GM19463 (cell line): ENCODE results near the gene FEV.

Experiments used
- ATAC-seq: cut with Tn5 transposase; IDR thresholded peaks from one replicate; pipeline ENCODE4 v1.9.1; 2021; ENCODE audit warnings: mild to moderate bottlenecking, moderate library complexity; ENCODE audit not compliant: unreplicated experiment

Gene FEV

DNA sequence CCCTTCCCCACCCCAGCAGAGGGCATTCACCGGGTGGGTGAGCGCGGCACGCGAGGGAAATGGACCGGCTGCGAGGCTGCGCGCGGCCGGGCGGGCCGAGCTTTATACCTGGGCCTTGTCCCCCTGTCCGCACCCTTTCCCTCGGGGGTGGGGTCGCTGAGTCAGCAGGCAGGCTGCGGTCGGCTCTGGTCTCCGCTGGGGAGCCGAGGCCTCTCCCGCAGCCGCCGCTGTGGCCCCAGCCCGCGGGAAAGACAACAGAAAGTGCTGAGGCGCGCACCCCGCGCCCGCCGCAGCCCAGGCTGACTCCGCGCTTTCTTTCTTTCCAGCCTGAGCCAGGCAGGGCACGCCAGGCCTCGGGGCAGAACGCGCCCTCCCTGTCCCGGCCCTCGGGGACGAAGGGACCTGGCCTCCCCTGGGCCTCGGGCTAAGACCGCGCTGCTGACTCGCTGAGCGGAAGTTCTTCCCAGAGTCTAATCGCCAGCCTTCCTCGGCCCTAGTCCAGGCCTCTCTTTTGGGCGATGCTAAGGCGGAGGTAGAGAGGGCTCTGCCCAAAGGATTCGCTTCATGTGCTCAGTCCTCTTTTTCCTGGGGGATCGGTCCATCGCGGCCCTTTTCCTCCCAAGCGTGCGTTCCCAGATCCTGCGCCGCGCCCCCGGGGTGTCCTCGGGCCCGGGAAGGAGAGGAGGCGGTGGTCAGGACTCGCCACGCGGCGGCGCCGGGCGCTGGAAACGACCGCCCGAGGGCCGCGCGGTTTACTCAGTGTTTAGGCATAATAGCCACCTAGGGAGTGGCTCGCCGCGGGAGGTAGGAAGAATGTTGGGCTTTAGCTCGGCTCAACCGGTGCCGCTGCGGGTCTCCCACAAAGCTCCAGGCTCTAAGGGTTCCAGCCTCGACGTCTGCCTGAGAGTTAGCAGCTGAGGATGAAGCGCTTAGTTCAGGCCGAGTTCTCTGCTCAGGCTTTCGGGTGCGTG, 8.6 kb upstream of the FEV start, which contains the start of gene CRYBA2:
Gene CRYBA2 (minus strand): TSS at position 78 of the 971 bp plus-strand sequence. CDS start 246 bp downstream, outside the sequence.
- no peak for ATAC-seq

DNA sequence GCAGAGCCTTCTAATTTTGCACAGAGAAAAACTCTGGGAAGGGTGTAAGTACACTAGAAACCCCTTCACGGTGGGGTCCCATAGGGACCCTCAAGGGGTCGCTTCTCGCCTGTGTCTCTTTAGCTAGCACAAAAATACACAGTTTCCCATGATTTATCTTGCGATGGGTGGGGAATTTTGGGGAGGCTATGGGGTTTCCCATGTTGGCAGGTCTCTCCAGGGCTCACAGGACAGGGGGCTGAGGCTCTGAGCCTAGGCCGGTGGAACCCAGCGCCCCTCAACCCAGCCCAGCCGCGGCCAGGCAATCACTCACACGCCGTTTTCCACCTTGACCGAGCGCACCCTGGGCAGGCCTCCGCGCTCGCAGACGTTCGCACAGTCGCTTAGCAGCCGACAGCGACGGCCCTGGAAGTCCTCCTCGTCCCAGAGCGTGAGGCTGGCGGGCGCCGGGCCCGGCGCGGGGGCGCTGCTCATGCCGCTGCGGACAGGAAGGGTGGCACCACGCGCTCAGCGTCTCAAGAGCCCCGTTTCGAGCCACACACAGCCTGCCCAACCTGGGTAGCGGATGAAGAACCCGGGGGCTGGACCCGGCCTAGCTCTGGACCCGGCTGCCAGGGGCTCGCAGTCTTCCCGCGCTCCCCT, 7.8 kb upstream of the FEV start:
- ATAC-seq, result no peak

DNA sequence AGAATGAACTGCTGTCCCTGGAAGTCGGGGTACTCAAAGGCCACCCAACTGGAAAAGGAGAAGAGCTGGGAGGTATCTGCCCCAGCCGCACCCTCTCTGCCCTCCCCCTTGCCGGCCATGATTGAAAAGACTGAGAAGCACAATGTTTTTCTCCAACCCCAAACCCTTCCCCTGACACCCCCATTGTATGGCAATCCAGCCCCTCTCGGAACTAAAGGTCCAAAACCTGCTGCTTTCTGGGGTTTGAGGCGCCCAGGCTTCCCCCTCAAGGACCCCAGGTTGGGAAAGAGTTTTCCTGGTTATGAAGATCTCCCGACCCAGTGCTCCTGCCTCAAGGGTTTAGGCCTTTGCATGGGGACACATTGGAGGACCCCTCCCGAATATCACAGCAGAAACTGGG, 7.2 kb upstream of the FEV start:
- ATAC-seq, result no peak

DNA sequence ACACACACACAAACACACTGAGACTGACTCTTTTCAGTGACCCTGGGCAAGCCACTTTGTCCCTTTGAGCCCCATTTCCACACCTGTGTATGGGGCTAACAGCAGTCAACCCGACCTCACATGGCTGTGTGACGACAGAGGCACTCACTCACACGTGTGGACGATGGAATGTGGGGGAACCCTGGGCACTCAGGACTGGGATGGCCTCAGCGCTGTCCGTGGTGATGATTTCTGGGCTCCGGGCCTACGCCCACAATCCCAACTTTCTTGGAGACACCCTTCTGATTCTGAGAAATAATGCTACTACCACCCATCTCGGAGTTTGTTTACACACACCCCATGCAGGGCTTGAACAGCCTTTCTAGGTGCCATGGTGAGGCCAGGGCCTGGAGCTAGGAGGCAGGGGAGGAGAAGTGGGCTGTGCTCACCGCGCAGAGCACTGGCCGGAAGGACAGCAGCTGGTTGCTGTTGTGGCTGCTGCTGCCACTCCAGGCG, 6.7 kb upstream of the FEV start:
- ATAC-seq, result no peak

DNA sequence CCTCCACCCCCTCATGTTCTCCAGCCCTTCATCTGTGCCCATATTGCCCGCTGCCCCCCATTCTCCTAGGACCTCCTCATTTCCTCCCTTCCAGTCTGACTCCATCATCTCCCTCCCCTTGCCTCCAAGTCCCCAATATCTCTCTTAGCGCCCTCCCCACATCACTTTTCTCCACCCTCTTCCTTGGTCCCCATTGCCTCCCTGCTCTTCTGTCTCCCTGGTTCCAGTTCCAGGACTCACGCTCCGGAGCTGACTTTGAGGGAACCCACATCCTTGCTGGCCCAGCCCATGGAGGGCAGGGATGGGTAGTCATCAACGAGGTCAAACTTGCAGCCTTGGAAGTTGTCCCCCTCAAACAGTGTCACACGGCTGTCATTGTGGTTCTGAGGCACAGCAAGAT, 5.6 kb upstream of the FEV start:
- ATAC-seq, result no peak

DNA sequence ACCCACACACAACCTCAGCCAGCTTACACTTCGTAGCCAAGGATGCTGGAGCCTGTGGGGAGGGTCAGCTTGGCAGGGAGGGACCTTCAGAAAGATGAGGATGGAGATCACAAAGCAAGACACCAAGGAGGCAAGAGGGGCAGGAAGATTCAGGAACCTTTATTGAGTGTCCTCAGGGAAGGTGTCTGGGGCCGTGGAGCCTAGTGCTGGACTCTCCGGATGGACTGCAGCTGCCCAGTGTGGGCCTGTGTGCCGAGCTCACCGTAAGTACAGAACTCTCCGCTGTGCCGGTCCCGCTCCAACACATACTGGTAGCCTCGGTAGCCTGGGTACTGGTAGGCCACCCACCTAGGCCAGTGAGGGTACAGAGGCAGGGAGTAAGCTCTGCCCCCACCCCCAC, 5.1 kb upstream of the FEV start:
- no peak for ATAC-seq

DNA sequence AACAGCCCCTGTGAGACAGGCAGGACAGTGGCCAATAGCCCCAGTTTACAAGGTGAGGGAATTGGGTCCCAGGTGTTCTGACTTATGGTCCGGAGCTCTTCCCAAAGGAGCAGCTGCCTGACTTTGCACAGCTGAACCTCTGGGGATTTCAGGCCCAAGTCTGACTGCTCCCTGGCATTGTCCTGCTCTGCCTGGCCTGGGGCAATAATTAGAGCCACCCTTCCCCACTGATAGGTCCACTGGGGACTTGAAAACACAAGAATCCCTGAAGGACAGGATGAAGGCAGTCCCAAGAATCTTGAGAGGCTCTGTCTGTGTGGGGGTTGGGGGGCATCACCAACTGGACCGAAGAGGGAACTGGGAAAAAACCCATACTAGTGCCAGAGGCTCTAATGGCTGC, 3.7 kb upstream of the FEV start:
- no peak for ATAC-seq

DNA sequence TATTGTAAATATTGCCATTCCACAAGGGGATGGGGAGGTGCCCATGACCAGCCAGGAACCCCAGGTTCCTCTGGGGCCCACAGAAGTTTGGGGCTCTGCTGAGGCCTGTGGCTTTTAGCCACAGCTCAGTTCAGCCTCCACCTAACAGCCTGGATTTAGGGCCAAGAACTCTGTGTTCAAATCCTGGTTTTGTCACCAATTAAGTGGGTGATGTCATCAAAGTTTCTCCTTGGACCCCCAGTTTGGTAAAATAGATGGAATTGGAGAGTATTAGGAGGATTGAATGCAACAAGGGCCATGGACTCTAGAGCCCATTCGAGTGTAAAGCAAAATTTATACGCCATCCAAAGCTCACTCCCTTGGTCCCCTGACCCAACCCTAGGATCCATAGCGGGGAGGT, 3.2 kb upstream of the FEV start:
- no peak for ATAC-seq

DNA sequence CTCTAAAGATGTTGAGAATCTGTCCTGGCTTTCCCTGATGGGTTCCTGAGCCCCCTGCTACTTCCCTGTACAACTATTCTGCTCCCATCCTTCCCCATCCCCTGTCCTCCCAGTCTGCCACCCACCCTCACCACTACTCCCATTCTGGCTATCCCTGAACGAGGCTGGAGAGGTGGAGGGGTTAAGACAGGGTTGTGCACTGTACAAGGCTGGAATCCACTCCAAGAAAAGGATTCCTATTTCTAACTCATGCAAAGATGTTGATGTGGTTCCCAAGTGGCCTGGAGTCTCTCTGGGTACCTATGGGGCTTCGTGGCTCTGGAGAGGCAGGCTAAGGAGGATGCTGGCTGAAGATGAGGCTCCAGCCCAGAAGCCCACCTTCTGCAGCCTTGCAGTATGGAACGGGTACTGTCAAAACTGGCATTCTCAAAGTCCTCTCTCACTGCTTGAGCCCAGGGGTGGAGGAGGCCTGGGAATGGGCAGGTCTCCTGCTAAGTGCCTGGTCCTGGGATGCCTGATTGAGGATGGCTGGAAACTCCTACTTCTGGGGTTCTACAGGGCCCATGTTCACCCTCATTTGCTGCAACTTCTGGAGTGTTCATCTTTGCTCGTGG, 1.3 kb upstream of the FEV start:
- no peak for ATAC-seq

DNA sequence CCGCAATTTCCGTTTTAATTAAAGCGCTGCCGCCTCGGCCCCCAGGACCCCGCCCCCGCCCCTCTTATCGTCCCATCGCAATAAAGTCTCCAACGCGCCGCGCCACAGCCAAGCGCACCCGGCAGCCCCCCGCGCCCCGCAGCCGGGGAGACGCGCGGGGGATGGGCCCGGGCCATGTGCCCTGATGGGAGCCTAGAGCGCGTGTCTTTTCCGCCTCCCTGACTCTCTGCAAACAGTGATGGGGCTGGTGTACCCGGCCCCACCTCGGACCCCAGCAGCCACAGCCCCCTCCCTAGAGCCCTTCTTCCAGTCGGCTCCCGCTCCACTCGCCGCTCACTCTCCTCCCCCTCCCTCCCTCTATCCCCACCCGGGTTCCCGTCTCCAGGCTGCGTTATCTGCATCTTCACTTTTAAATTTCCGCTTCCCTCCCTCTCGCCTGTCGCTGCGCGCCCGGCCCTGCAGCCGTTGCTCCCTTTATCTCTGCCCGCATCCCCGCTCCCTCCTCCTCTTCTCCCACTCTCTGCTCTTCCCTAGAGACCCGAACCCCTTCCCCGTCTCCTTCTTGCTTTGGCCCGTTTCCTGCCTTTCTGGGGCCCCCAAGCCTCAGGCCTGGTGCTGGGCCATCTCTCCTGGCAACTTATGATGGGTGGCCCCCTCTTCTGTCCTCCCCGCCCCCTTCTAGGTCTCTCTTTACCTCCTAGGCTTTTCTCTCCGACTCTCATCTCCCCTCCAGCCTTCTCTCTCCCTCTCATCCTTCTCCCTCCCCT, 524 bp upstream of the FEV start:
- ATAC-seq, result no peak

DNA sequence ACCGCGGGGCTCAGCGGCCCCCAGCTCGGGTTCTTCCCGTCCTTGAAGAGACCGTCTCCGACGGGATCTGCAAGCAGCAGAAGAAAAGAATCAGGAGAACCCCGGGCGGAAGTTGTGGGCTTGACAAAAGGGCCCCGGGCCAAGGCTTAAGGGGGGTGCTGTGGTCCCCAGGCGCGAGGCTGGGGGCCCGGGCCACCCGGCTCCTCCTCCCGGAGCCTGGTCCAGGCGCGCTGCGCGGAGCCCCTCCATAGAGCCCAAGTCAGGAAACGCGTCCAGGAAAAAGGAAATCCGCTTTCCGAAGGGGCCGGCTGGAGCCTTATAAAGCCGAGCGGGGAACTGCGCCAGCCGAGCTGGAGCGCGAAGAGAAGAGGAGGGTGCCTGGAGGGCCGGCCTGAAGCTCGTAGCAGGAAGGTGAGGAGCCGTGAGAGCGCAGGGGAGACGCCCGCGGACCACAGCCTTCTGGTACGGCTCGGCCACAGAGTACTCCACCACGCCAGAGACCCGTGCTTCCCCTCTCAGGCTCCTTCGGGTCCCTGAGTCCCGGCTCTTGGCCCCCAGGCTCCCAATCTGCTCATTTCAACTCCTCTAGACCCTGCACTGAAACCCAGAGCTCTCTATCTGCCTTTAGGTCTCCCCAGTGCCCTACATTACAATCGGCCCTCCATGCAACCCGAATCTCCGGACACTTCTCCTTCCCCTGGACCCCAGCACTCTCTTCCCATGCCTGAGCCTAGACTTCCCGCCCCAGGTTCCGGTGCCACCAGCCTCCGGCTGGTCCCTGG, 554 bp downstream of the FEV start:
- ATAC-seq, result no peak

DNA sequence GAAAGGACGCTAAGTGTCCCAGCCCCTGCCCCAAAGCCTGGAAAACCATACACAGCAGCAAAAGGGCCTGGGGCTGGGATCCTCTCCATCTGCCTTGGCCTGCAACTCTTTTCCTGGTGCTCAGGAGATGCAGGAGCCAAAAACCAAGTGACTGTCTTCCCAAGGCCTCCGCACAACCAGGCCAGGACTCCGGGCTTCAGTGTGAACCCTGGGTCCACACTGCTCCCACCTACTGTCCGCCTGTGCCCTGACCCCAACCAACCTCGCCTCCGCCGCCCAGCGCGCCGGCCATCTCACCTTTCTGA, 1.1 kb downstream of the FEV start:
- ATAC-seq, result no peak

DNA sequence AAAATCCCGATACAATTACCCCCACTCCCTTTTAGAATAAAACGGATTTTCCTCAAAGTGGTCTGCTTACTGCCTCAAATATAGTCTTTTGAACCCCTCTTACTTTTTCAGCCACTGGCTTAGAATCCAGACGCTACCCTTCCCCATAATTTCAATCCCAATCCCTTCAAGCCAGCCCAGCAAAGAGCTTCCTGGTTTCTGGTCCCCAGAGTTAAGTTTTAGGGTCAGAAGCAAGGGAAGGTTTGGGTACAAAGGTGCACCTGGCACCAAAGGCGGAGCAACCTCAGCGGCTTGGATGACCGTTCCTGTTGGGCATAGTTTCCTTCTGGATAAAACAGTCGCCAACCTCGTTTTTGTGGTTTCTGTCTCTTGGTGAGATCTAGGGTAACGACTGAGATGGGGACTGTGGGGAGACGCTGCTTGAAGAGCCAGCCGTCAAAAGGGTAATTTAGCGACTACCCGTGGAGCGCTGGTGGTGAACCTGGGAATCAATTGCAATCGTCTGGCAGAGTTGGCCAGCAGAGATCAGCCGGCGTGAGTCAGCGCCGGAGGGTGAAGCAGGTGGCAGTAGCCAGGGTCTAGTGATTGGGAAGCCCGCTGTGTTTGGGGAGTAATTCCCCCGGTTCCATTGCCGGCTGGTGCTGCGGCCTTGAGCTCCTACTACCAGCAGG, 1.6 kb downstream of the FEV start:
- no peak for ATAC-seq

DNA sequence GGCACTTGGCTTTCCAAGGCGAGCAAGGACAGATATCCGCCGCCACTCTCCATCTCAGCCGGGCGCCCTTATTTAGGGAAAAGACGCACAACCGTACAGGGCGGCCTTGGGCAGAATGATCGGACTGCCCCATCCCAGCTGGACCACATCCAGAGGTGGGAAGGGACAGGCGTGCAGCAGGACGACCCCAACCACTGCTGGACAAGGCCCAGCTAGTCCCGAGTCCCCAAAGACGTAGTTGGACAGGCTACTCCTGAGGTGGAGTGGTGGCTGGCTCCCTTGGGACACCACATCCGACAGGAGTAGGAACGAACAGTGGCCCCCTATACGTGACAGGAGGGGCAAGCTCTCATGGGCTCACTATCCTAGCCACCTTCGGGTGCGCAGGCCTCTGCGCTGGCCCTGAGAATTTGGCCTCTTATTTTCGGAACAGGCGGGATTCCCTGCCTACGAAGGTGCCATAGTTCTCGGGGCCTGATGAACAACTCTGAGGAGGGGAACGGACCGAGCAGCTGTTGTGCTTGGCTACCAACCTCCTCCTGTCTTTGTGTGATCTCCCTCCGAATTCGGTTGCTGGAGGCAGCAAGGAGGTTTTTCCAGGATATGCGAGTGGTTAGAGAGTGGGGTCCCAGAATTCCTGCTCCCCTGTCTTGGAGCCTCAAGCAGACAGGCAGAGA, 2.3 kb downstream of the FEV start:
- no peak for ATAC-seq

DNA sequence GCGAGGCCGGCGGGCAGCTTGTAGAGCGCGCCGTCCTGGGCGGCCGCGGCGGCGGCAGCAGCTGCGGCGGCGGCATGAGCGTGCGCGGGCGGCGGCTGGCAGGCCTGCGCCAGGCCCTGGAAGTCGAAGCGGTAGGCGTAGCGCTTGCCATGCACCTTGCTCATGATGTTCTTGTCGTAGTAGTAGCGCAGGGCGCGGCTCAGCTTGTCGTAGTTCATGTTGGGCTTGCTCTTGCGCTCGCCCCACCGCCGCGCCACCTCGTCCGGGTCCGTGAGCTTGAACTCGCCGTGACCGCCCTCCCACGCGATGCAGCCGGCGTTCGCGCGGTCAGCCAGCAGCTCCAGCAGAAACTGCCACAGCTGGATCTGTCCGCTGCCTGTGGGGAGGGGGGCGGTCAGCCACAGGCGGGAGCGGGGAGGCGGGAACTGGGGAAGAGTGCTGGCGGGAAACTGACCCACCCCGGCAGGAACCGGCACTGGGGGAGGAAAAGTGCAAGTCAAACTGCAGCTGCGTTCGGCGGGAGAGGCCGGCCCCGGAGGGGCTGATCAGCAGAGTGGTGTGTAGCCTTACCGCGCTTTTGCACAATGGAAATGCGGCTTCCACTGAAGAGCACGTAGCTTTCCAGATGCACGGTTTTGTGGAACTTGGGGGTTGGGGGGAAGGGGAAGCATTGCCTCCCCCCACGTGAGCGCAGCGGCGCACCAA, 3.0 kb downstream of the FEV start:
- ATAC-seq, result no peak

DNA sequence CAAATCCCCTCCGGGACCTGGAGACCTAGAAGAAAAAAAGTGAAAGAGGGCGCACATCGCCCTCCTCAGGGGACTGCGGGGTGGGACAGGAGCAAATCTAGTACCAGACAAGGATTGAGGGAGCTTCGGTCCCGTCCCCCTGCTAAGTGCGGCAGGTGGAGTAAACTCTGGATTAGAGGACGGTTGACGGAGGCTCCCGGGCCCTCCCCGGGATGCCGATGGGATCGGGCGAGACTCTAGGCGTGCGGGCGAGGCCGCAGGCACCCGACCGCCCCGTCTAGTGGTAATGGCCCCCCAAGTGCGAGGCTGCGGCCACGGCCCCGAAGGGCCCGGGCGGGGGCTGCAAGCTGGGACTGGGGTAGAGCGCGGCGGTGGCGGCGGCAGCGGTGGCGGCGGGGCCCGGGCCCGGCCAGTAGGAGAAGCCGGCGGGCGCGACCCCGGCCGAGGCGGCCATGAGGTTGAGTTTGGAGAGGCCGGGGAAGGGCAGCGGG, 3.5 kb downstream of the FEV start:
- ATAC-seq, result no peak

DNA sequence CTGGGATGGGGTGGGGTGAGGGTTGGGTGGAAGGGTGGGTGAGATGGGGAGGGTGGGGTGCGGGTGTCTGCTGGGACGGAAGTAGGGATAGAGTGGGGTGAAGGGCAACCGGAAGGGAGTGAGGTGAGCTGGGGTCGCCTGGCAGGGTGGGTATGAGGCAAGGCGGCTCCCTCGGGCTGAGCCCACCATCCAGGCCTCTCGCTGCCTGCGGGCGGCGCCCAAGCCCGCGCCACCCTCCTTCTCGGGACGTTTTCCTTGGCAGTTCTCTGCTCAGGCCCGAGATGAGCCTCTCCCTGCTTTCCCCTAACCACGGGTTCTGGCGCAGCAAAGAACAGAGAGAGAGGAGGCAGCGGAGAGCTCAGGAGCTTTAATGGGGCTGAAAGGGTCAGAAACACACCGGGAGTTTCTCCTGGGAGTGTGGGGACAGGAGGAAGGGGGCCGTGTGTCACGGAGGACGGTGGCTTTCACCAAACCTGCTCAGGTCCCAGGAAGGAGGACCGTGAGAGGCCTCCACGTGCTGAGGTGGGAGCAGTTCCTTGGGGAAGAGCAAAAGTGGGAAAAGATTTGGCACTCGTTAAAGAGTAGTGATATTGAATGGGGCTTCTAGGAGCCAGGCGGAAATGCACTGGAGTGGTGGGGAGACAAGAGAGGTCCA, 4.1 kb downstream of the FEV start:
- no peak for ATAC-seq
